Activated CD8-positive, alpha-beta T cell treated with anti-CD3 and anti-CD28 coated beads for 36 hours (primary cell): Measurements from ENCODE around the gene CALN1. TPM values are rescaled to one million over a fixed set of nuclear protein-coding genes. Genes with fewer than 3 reads are reported as not detected.

Source experiments
- ATAC-seq: fragments of 200-7000 bp; cut with Tn5 transposase; one replicate; pipeline ENCODE4 v1.10.0; 2021; ENCODE audit warnings: mild to moderate bottlenecking, moderate library complexity
- CTCF ChIA-PET: fragments of 350-600 bp; sonication (Branson Sonifier 250); formaldehyde crosslinking; loops from one replicate; lab custom pipeline; 2021; ENCODE audit warnings: antibody characterized with exemption; lab: Charles Lee
- POLR2A ChIA-PET: fragments of 350-600 bp; sonication (Branson Sonifier 250); formaldehyde crosslinking; loops from one replicate; lab custom pipeline; 2021; ENCODE audit warnings: antibody characterized with exemption; lab: Charles Lee
- DNase-seq: peaks from one replicate; pipeline ENCODE4 v3.0.0-alpha.2; 2020
- H3K27ac Mint-ChIP-seq: one replicate; pipeline ENCODE4 v1.8.0; 2021; ENCODE audit warnings: mild to moderate bottlenecking, mixed read lengths
- H3K27me3 Mint-ChIP-seq: one replicate; pipeline ENCODE4 v1.8.0; 2021; ENCODE audit warnings: mixed read lengths
- H3K36me3 Mint-ChIP-seq: one replicate; pipeline ENCODE4 v1.8.0; 2021; ENCODE audit warnings: low read depth, mixed read lengths
- H3K4me1 Mint-ChIP-seq: one replicate; pipeline ENCODE4 v1.8.0; 2021; ENCODE audit warnings: low read depth, mixed read lengths
- H3K4me3 Mint-ChIP-seq: one replicate; pipeline ENCODE4 v1.8.0; 2021; ENCODE audit warnings: mild to moderate bottlenecking, moderate library complexity, mixed read lengths
- H3K9me3 Mint-ChIP-seq: one replicate; pipeline ENCODE4 v1.8.0; 2021; ENCODE audit warnings: mixed read lengths
- intact Hi-C: fragments of 100-400 bp; cut with micrococcal nuclease; formaldehyde crosslinking; loops from one replicate; pipeline ENCODE4 v1.10.0; 2022
- total RNA-seq, 2 experiments: library from RNA; stranded (reverse); gene quantifications; one replicate each; pipeline ENCODE4 v1.2.3, GENCODE V29; 2021
- TF ChIP-seq, protein P1 (sequence below): fragments of 200-600 bp; IDR thresholded peaks from one replicate; pipeline ENCODE4 v1.8.0; 2022; ENCODE audit warnings: antibody characterized with exemption, mild to moderate bottlenecking

The CALN1 gene
- total RNA-seq, 2 experiments from 2014 or later: 0.02 to 0.16 TPM

- no peak overlapping the region for H3K4me3 Mint-ChIP-seq
- no peak overlapping the region for H3K27ac Mint-ChIP-seq
- TF ChIP-seq, protein P1, sequence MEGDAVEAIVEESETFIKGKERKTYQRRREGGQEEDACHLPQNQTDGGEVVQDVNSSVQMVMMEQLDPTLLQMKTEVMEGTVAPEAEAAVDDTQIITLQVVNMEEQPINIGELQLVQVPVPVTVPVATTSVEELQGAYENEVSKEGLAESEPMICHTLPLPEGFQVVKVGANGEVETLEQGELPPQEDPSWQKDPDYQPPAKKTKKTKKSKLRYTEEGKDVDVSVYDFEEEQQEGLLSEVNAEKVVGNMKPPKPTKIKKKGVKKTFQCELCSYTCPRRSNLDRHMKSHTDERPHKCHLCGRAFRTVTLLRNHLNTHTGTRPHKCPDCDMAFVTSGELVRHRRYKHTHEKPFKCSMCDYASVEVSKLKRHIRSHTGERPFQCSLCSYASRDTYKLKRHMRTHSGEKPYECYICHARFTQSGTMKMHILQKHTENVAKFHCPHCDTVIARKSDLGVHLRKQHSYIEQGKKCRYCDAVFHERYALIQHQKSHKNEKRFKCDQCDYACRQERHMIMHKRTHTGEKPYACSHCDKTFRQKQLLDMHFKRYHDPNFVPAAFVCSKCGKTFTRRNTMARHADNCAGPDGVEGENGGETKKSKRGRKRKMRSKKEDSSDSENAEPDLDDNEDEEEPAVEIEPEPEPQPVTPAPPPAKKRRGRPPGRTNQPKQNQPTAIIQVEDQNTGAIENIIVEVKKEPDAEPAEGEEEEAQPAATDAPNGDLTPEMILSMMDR: no peak
- no peak for ATAC-seq
- ChIA-PET POLR2A (no interaction called here), CTCF (no interaction called here)
- no peaks in the 10 kb centered on the region for H3K4me1 Mint-ChIP-seq
- peaks cover 3% of the 10 kb centered on the region for H3K9me3 Mint-ChIP-seq
- no peak for DNase-seq
- no peaks in the 10 kb centered on the region for H3K27me3 Mint-ChIP-seq
- intact Hi-C loops: no loop called here
- H3K36me3 Mint-ChIP-seq: no peaks in the 10 kb centered on the region
These were observed 557.4 kb downstream of the CALN1 start for GRCh38 chr7:71854546-71855397.

DNA sequence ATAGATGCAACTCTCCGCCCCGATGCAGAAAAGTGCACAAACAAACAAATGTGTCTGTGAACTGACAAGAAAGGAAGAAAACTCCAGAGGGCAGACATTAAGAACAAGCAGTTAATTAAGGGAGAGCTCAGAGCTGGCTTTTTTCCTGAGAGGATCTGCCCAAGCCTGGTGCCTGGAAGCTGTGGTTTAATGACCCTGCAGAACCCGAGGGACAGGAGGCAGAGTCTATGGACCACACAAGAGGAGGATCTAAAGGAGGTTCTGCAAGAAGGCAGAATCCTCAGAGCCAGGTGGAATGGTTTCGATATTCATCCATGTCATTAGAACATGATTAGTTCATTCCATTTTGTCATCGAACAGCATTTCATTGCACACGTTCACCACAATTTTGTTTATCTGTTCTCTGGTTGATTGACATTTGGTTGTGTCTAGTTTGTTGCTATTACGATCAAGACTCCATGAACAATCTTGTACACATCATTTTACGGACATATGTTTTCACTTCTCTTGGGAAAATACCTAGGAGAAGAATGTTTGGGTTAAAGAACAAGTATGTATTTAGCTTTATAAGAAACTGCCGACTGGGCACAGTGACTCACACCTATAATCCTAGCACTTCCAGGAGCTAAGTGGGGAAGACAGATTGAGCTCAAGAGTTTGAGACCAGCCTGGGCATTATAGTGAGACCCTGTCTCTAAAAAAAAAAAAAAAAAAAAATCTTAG, 560.2 kb downstream of the CALN1 start:
- ChIA-PET CTCF (no interaction called here), POLR2A (no interaction called here)
- ATAC-seq: no peak
- intact Hi-C loops: no loop called here
- H3K27me3 Mint-ChIP-seq: no peaks in the 10 kb centered on the region
- no peak for DNase-seq
- H3K4me1 Mint-ChIP-seq: no peaks in the 10 kb centered on the region
- peaks cover 2% of the 10 kb centered on the region for H3K9me3 Mint-ChIP-seq
- no peak overlapping the region for H3K4me3 Mint-ChIP-seq
- no peak overlapping the region for H3K27ac Mint-ChIP-seq
- TF ChIP-seq, protein P1: no peak
- no peaks in the 10 kb centered on the region for H3K36me3 Mint-ChIP-seq

GRCh38 chr7:71846160-71846559, 566.0 kb downstream of the CALN1 start:
- Mint-ChIP-seq H3K4me1 (no peaks in the 10 kb centered on the region), H3K4me3 (no peak overlapping the region), H3K9me3 (peaks cover 2% of the 10 kb centered on the region), H3K27ac (no peak overlapping the region), H3K27me3 (no peaks in the 10 kb centered on the region), H3K36me3 (no peaks in the 10 kb centered on the region)
- DNase-seq (no peak), ATAC-seq (no peak)
- POLR2A ChIA-PET: no interaction called here
- CTCF ChIA-PET: no interaction called here
- TF ChIP-seq, protein P1: no peak
- intact Hi-C loops: no loop called here

GRCh38 chr7:71843676-71844075, 568.5 kb downstream of the CALN1 start:
- intact Hi-C loops: no loop called here
- no peak overlapping the region for H3K27ac Mint-ChIP-seq
- H3K27me3 Mint-ChIP-seq: no peaks in the 10 kb centered on the region
- ATAC-seq (no peak), DNase-seq (no peak)
- no peaks in the 10 kb centered on the region for H3K4me1 Mint-ChIP-seq
- ChIA-PET CTCF (interaction anchor here (1.3 kb wide), 1 partner anchor 13 kb away, joined by 3 read pairs; no protein-coding TSS in a partner anchor), POLR2A (no interaction called here)
- TF ChIP-seq, protein P1: no peak
- no peaks in the 10 kb centered on the region for H3K36me3 Mint-ChIP-seq
- H3K4me3 Mint-ChIP-seq: no peak overlapping the region
- H3K9me3 Mint-ChIP-seq: peaks cover 2% of the 10 kb centered on the region

GRCh38 chr7:71842786-71843185, 569.4 kb downstream of the CALN1 start:
- H3K27ac Mint-ChIP-seq: no peak overlapping the region
- POLR2A ChIA-PET: no interaction called here
- H3K36me3 Mint-ChIP-seq: no peaks in the 10 kb centered on the region
- no peaks in the 10 kb centered on the region for H3K4me1 Mint-ChIP-seq
- ATAC-seq (no peak), DNase-seq (no peak)
- peaks cover under 1% of the 10 kb centered on the region for H3K9me3 Mint-ChIP-seq
- CTCF ChIA-PET: interaction anchor here (1.3 kb wide), 1 partner anchor 13 kb away, joined by 3 read pairs; no protein-coding TSS in a partner anchor
- TF ChIP-seq, protein P1: no peak
- no peak overlapping the region for H3K4me3 Mint-ChIP-seq
- intact Hi-C loops: no loop called here
- H3K27me3 Mint-ChIP-seq: no peaks in the 10 kb centered on the region
